GM12873 (cell line): Measurements from ENCODE around the gene IL22RA2.

Experiments
- CTCF ChIP-seq: IDR thresholded peaks from 2 replicates; pipeline ENCODE4 v1.5.1; 2012; ENCODE audit warnings: low read depth, mild to moderate bottlenecking, moderate library complexity, low read length, control low read depth; ENCODE audit not compliant: insufficient read depth; ENCODE audit errors: missing control alignments

IL22RA2 gene

GRCh38 chr6:137208279-137208678 is 34.8 kb upstream of the IL22RA2 start:
- TF ChIP-seq CTCF, result no peak

GRCh38 chr6:137206577-137206976 is 33.1 kb upstream of the IL22RA2 start:
- no peak for TF ChIP-seq CTCF

GRCh38 chr6:137203256-137203655 is 29.8 kb upstream of the IL22RA2 start:
- TF ChIP-seq CTCF, result no peak

GRCh38 chr6:137202078-137202477 is 28.6 kb upstream of the IL22RA2 start:
- TF ChIP-seq CTCF, result peak; percentile 46

- no peak for TF ChIP-seq CTCF
Observed at GRCh38 chr6:137201006-137201405, 27.6 kb upstream of the IL22RA2 start.

GRCh38 chr6:137200288-137200687 is 26.8 kb upstream of the IL22RA2 start:
- no peak for TF ChIP-seq CTCF

GRCh38 chr6:137197684-137198645 is 24.5 kb upstream of the IL22RA2 start:
- no peak for TF ChIP-seq CTCF
